Bronchus fibroblast of lung (primary cell): ENCODE measurements around the gene LYRM2. TPM values are rescaled to one million over a fixed set of nuclear protein-coding genes. Genes with fewer than 3 reads are reported as not detected.

Experiments
- total RNA-seq: library from RNA; depleted of rRNA; stranded (reverse); fragments of >200 nt; gene quantifications from 2 replicates; pipeline ENCODE4 v1.2.3, GENCODE V29; 2015

Gene LYRM2
- total RNA-seq, result 16.5 and 16.9 TPM in 2 replicates

GRCh38 chr6:89638320-89639195 is at the start of gene LYRM2:
LYRM2 (minus strand) TSS chr6:89638747; CDS start chr6:89638716, 31 bp downstream.

Other genes starting within 250 kb of the LYRM2 start
- gene RRAGD, start 226.5 kb downstream of the LYRM2 start, total RNA-seq, result under 0.01 and 0.17 TPM in 2 replicates
- gene ANKRD6, start 205.6 kb downstream of the LYRM2 start, total RNA-seq, result 0.59 and 0.84 TPM in 2 replicates
- 8.5 and 9.4 TPM in 2 replicates for gene MDN1, start 181.0 kb upstream of the LYRM2 start, total RNA-seq
- 5.4 and 6.4 TPM in 2 replicates for gene CASP8AP2, start 191.1 kb upstream of the LYRM2 start, total RNA-seq